Right hindlimb (tissue), 1 donor: ENCODE results near the gene CCL13.

Source experiments
- DNase-seq: peaks from one replicate; pipeline ENCODE4 v3.0.0-alpha.2; 2018

The CCL13 gene

DNA sequence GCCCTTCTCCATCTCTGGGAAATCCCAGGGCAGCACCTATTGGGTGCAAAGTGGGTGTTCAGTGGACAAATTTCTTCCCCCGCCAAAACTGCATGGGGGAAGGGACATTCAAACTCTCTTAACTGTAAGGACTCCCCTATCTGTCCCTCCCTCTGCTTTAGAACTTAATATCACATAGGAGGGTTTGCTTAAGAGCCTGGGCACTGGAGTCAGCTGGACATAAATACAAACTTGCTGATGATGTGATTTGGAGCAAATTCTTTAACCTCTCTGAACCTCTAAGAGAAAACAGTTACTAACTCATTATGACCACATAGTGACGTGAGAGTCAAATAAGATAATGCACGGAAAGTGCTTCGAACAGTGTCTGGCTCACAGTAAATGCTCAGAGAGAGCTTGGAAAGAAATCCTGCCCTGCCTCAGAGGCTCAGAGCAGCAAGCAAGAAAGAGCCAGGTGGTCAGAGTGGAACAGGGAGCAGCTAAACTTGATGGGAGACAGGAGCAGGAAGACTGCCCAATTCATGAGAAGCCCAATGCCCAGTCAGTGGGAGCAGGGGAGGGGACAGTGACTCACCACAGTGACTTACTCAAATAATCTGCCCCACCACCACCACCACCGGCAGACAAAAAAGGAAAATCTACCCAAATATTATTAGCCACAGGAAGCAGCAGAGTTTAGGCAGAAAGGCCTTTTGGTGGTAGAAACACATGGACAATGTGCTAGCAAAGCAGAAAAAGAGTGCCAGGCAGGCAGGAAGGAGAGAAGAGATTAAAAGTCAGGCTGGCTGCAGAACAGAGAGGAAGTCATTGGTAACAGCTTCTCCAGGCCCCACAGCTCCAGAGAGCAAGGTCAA lies 30.6 kb downstream of the CCL13 start:
- DNase-seq, result no peak

DNA sequence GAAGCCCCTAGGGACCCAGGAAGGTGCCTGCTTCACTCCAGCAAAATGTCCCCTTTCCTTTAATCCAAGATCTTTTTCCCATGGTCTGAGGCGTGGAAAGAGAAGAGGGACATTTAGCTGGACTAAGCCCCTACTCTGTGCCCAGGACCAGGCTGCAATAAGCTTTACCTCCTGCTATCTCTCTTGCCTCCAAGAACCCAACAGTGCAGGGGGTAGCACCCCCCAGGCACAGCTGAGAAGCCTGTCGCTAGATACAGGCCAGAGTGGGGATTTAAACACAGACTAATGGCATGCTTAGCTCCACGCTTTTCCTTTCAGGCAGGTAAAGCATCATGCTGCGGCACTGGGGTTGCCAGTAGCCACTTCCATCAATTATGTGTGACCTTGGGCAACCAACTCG lies 31.3 kb downstream of the CCL13 start:
- DNase-seq, result no peak

DNA sequence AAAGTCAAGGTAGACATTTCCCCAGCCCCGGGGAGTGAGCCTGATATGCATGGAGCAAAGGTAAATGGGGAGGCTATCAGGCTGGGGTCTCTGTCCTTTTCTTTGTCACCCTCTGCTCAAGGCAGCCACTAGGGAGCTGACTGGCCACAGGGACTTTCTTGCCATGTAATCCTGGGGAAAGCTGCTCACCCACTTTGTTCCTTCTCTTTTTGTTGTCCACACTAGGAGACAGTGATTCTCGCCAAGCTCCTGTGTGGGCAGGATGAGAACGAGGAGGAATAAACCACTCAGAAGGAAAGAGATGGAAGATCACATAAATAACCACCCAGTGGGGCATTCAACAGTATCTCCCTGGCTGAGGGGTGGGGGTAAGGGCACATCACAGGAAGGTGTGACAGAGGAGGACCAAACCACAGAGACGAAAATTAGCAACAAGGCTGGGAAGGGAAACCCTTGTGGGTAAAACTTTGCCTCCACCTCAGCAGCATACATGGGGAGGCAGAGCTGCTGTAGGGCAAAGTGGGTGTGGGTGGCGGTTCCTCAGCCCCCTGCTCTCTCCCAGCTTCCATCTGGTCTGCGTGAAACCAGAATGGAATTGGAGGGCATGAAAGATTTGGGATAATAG lies 33.0 kb downstream of the CCL13 start:
- no peak for DNase-seq

DNA sequence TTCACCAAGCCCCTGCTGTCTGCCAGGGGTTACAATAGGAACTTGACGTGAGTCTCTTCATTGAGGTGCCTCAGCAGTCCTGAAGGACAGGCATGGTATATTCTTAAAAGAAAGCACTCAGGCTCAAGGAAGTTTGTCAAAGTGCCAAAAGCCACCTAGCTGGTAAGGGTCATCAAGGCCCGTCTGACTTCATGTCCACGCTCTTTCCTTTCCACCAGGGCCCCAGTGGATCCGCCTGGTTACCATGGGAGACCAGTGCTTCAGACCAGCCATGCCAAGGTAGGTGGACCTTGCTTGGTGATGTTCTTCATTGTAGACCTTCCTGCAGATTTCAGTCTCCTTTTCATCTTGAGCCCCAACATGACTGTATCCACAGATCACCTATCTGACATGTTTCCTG lies 34.4 kb downstream of the CCL13 start:
- no peak for DNase-seq

DNA sequence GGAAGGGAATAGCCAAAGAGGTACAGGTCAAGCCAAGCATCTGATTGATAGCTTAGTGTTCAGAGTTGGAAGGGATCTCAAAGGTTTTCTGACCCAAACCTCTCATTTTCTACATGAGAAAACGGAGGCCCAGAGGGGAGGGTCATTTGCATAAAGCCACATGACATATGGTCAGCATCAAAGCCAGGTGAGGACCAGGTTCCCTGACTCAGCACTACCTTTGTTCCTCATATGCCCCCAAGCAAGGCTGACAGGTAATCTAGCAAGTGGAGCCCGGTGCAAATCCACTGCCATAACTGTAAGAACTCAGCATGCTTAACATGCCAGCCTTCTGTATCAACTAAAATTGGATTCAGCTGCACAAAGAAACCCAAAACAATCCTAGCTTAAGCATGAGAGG lies 35.0 kb downstream of the CCL13 start:
- no peak for DNase-seq

DNA sequence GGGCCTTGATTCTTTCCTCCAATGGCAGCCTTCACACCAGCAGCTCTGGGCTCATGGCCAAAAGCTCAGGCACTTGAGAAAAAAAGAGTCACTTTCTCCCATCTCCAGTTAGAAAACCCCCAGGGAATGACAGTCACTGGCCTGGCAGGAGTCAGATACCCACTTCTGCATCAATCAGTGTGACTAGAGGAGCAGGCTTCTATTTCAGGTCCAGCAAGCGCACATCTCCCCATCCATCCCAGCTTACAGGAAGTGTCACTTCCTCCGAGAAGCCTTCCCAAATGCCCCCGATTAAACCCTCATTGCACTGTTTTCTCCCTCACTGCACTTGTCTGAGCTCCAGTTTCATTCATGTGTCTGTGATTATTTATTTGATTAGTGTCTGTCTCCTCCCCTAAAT lies 37.1 kb downstream of the CCL13 start:
- DNase-seq, result no peak

DNA sequence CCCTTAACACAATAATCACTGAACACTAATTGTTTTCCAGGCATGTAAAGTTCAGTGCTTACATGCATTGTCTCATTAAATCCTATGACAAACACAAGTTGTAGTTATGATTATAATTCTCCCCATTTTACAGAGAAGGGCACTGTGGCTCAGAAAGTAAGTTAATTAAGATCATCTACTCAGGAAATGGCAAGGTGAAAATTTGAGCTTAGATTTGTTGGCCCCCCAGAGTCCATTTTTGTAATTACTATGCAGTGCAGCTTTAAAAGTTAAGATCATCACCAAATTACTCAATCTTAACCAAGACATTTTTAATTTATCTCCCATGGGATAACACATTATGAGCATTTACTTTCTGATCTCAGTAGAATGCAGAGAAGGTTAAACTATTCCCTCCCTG lies 41.0 kb downstream of the CCL13 start:
- no peak for DNase-seq

DNA sequence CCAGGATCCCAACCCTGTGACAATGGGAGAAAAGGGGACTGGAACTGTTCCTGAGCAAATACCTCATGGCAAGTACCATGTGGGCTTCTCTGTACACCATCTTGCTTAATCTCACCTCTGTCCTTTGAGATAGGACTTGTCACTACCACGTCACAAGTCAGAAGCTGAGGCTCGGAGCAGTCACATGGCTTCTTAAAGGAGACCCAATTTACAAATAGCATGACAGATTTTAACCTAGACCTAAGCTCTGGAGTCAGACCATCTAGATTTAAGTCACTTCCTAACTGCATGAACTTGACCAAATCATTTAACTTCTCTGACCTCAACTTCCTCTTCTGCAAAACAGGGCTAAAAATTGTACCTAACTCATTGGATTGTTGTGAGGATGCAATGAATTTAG lies 42.7 kb downstream of the CCL13 start:
- no peak for DNase-seq

DNA sequence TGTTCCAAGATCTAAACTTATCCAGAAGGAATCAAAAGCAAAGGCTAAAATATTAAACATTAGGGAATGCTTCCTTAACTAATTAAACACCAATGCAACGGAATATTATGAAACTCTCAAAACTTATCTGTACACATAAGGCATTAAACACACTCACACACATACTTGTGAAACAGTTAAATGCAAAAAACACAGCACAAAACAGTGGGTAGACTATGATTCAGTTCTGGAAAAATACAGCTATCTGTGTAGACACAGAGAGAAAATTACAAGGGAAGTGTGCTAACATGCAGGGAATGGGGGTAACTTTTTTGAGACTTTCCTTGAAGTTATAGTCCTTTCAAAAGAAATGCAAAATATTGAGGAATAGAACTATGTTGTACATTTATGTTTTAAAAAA lies 43.4 kb downstream of the CCL13 start:
- DNase-seq, result no peak

DNA sequence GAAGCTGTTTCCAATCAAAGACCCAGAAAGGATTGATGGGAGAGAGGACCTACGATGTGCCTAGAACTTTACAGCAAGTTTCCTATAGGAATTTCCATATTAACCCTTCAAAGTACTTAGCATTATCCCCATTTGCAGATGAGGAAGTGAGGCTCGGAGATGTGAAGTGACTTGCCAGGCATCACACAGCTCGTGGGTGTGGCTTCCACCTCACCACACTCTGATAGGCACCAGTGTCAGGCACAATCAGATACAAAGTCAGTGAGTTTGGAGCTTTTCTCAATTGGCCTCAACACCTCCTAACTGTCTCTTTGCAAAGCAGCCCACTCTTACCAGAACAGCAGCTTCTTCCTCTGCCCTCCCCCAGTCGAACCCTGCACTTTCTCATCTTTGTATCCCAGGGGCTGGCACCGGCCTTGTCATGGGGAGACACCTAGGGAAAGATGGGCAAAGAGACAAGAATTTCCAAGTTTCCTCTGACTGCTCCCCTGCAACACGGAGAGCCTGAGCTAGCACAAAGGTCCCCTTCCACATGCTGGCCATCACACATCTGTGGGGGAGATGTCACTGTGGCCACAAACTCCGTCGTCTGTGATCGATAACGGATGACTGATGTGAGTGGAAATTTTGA lies 44.1 kb downstream of the CCL13 start:
- DNase-seq, result no peak

DNA sequence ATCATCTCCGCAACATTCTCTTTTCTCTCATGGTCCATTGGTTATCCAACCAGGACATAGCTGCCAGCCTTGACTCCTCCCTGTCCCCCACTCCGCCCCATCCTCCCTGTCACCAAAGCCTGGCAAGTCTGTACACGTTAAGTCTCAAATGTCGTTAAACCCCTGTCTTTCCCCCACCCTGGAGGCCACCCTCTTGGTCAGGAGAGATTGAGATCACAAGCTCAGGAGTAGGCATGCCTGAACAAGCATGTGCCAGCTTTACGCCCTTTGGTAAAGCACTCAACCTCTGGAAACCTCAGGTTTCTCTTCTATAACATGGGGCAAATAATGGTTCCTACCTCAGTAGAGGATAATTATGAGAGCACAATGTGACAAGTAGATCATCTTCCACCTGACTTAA lies 44.9 kb downstream of the CCL13 start:
- no peak for DNase-seq

DNA sequence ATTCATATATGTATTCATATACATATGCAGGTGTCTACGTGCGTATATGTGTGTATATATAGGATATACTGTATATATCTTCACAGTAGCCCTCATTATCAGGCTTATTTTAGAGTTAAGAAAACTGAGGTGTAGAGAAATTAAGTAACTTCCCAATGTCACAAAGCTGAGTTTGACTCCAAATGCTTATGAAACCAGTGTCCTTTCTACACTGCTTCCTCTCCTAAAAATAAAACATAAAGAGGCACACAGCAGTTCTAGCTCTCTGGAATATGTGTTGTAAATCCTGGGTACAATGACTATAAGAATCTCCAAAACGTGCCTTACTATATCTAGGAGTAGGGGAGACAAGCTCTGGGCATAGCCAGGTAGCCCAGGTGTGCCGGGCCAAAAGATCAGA lies 46.7 kb downstream of the CCL13 start:
- DNase-seq, result no peak

DNA sequence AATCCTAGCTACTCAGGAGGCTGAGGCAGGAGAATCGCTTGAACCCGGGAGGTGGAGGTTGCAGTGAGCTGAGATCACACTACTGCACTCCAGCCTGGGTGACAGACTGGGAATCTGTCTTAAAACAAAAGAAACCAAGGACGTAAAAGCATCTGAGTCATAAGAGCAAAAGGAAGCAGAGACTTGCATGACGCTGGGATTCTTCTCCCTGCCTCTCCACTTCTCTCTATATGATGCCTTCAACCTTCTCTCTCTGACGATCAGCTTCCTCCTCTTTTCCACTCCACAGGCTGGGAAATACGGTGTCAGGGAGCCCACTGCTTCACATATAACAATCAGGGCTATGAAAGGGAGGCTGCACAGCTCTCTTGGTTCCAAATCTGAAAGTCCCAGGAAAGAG lies 49.9 kb downstream of the CCL13 start:
- no peak for DNase-seq
